B cell (primary cell): ENCODE measurements around the gene OOSP1. TPM values are rescaled to one million over a fixed set of nuclear protein-coding genes. Genes with fewer than 3 reads are reported as not detected.

Source experiments
- ATAC-seq: fragments of 200-7000 bp; cut with Tn5 transposase; one replicate; pipeline ENCODE4 v1.10.0; 2021; ENCODE audit warnings: low read depth, mild to moderate bottlenecking, moderate number of reproducible peaks, moderate library complexity
- CTCF ChIA-PET: fragments of 350-600 bp; sonication (Branson Sonifier 250); formaldehyde crosslinking; loops from one replicate; lab custom pipeline; 2021; ENCODE audit warnings: antibody characterized with exemption, inconsistent platforms; lab: Charles Lee
- POLR2A ChIA-PET: fragments of 350-600 bp; sonication (Branson Sonifier 250); formaldehyde crosslinking; loops from one replicate; lab custom pipeline; 2021; ENCODE audit warnings: antibody characterized with exemption; lab: Charles Lee
- DNase-seq: peaks from one replicate; pipeline ENCODE4 v3.0.0; 2013
- H2AFZ ChIP-seq: 2 replicates; pipeline ENCODE4 v1.6.1; 2012; ENCODE audit warnings: mild to moderate bottlenecking, low read depth, low read length; ENCODE audit not compliant: insufficient read depth, poor library complexity, severe bottlenecking
- H3K27ac ChIP-seq, 2 donors: 1 replicate in 1 of 2; 2 replicates in 1 of 2; pipeline ENCODE4 v1.5.1; 2012 to 2013; ENCODE audit warnings: low read length in 2 of 2, mild to moderate bottlenecking in 2 of 2, moderate library complexity in 1 of 2
- H3K27me3 ChIP-seq, 4 experiments: fragments of 200-600 bp in 1 of 4; sonication (generic) in 1 of 4; replicated peaks in 1 of 4; 1 replicate in 2 of 4; 2 replicates in 2 of 4; pipeline versions ENCODE4 v1.6.1 to v1.7.0; 2013 to 2016; ENCODE audit warnings: low read length in 3 of 4, mild to moderate bottlenecking in 2 of 4, mixed read lengths in 1 of 4, moderate library complexity in 1 of 4; ENCODE audit not compliant: insufficient read depth in 4 of 4, control insufficient read depth in 3 of 4; ENCODE audit errors: control extremely low read depth in 1 of 4
- H3K36me3 ChIP-seq, 2 experiments: replicated peaks in 1 of 2; 1 replicate in 1 of 2; 2 replicates in 1 of 2; pipeline versions ENCODE4 v1.6.1 to v1.7.1; 2013; ENCODE audit warnings: low read length in 1 of 2; ENCODE audit not compliant: insufficient read depth in 2 of 2, control insufficient read depth in 1 of 2; ENCODE audit errors: control extremely low read depth in 1 of 2, extremely low read depth in 1 of 2
- H3K4me1 ChIP-seq, 2 donors: fragments of 200-600 bp in 1 of 2; sonication (generic) in 1 of 2; 1 replicate in 1 of 2; 2 replicates in 1 of 2; pipeline versions ENCODE4 v1.5.1 to v1.6.1; 2013 to 2017; ENCODE audit warnings: low read length in 2 of 2; ENCODE audit not compliant: control insufficient read depth in 2 of 2, insufficient read depth in 2 of 2
- H3K4me2 ChIP-seq: replicated peaks from 2 replicates; pipeline ENCODE3; 2012; ENCODE audit warnings: mild to moderate bottlenecking, low read depth, low read length; ENCODE audit not compliant: poor library complexity, severe bottlenecking
- H3K4me3 ChIP-seq, 5 experiments: fragments of 200-600 bp in 1 of 5; sonication (generic) in 1 of 5; 1 replicate in 3 of 5; 2 replicates in 2 of 5; pipeline versions ENCODE4 v1.5.1 to v1.7.0; 2011 to 2016; ENCODE audit warnings: low read length in 4 of 5, mild to moderate bottlenecking in 4 of 5, low read depth in 2 of 5, control low read depth in 1 of 5, moderate library complexity in 1 of 5; ENCODE audit not compliant: insufficient read depth in 1 of 5; ENCODE audit errors: control extremely low read depth in 1 of 5, extremely low read depth in 1 of 5
- H3K79me2 ChIP-seq: fragments of 200-600 bp; sonication (generic); one replicate; pipeline ENCODE4 v1.6.0; 2016; ENCODE audit warnings: low read length; ENCODE audit not compliant: control insufficient read depth, insufficient read depth
- H3K9ac ChIP-seq: fragments of 200-600 bp; sonication (generic); 2 replicates; pipeline ENCODE4 v1.6.1; 2017; ENCODE audit warnings: mild to moderate bottlenecking, low read length, moderate library complexity
- H3K9me3 ChIP-seq, 3 donors: one replicate each; pipeline versions ENCODE4 v1.6.1 to v1.7.1; 2013; ENCODE audit warnings: low read length in 2 of 3; ENCODE audit not compliant: control insufficient read depth in 2 of 3, insufficient read depth in 1 of 3; ENCODE audit errors: control extremely low read depth in 1 of 3
- H4K20me1 ChIP-seq: 2 replicates; pipeline ENCODE4 v1.6.0; 2012; ENCODE audit warnings: mild to moderate bottlenecking, low read length; ENCODE audit not compliant: insufficient read depth, control insufficient read depth, poor library complexity, severe bottlenecking
- H3K27ac Mint-ChIP-seq: one replicate; pipeline ENCODE4 v1.8.0; 2021; ENCODE audit warnings: mixed read lengths
- H3K27me3 Mint-ChIP-seq: one replicate; pipeline ENCODE4 v1.8.0; 2021; ENCODE audit warnings: mixed read lengths
- H3K4me1 Mint-ChIP-seq: one replicate; pipeline ENCODE4 v1.8.0; 2021; ENCODE audit warnings: mixed read lengths
- H3K4me3 Mint-ChIP-seq: one replicate; pipeline ENCODE4 v1.8.0; 2021; ENCODE audit warnings: mixed read lengths
- H3K9me3 Mint-ChIP-seq: one replicate; pipeline ENCODE4 v1.8.0; 2022; ENCODE audit warnings: mixed read lengths; ENCODE audit not compliant: insufficient read depth
- EZH2 ChIP-seq: IDR thresholded peaks from 2 replicates; pipeline ENCODE4 v1.6.1; 2012; ENCODE audit warnings: borderline replicate concordance, low read depth, mild to moderate bottlenecking, moderate library complexity, low read length; ENCODE audit not compliant: insufficient read depth, poor library complexity, severe bottlenecking
- WGBS: methylation state at CpG from one replicate; pipeline ENCODE4 v1.1.5; 2013; ENCODE audit warnings: missing lambda C conversion rate; ENCODE audit not compliant: insufficient coverage; 5-methylcytosine and 5-hydroxymethylcytosine counted together
- intact Hi-C: fragments of 100-400 bp; cut with micrococcal nuclease; formaldehyde crosslinking; loops from one replicate; pipeline ENCODE4 v1.10.0; 2022
- polyA plus RNA-seq: library from polyadenylated mRNA; depleted of rRNA; stranded (reverse); fragments of >200 nt; gene quantifications from 2 replicates; pipeline ENCODE4 v1.2.3, GENCODE V29; 2012
- total RNA-seq, 2 donors: library from RNA; stranded (reverse); fragments of 120-200 nt in 1 of 2; gene quantifications; 1 replicate in 1 of 2; 2 replicates in 1 of 2; pipeline versions ENCODE4 v1.2.3 to v1.2.4, GENCODE V29; 2013 to 2022
- TF ChIP-seq, protein P1 (sequence below): fragments of 200-600 bp; IDR thresholded peaks from one replicate; pipeline ENCODE4 v1.8.0; 2022; ENCODE audit warnings: antibody characterized with exemption, mild to moderate bottlenecking

Gene OOSP1
- total and polyA plus RNA-seq, 2 donors (not counting 1 experiment from before 2014, with no cell fraction given): not detected

DNA sequence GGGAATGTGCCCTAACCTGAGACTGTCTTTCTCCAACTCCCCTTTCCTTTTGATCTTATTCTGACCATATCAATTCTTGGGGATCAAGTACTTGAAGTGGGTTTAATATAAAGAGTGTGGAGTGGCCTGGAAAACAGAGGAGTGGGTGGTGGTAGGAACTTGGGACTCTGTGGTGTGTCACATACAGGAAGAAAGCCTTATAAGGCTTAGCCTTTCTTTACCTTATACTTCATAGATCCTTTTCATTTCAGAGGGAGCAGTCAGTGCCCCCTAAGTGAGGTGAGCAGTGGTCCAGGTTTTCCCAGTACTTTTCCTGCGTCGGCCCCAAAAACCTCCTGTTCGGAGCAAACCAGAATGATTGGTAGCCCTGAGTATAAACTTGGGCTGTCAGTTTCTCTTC is 486 bp downstream of the OOSP1 start:
- no peaks in the 10 kb centered on the region for H3K36me3 ChIP-seq
- H3K4me3 ChIP-seq: no peak overlapping the region
- no peaks in the 10 kb centered on the region for H3K9me3 ChIP-seq
- Mint-ChIP-seq H3K9me3 (no peaks in the 10 kb centered on the region), H3K27ac (no peak overlapping the region), H3K4me3 (no peak overlapping the region), H3K27me3 (peaks cover 15% of the 10 kb centered on the region), H3K4me1 (no peaks in the 10 kb centered on the region)
- H3K79me2 ChIP-seq: no peaks in the 10 kb centered on the region
- H3K4me2 ChIP-seq: no peak overlapping the region
- 94% methylated on average over 3 of the region's 3 CpGs for WGBS
- ATAC-seq (no peak), DNase-seq (no peak)
- H3K27me3 ChIP-seq: peaks cover 0 to 6% (median 0%) of the 10 kb centered on the region in 4 experiments
- intact Hi-C loops: no loop called here
- ChIA-PET CTCF (no interaction called here), POLR2A (no interaction called here)
- no peak overlapping the region for H2AFZ ChIP-seq
- H4K20me1 ChIP-seq: no peaks in the 10 kb centered on the region
- no peak overlapping the region for H3K27ac ChIP-seq
- no peak for TF ChIP-seq EZH2
- TF ChIP-seq, protein P1, sequence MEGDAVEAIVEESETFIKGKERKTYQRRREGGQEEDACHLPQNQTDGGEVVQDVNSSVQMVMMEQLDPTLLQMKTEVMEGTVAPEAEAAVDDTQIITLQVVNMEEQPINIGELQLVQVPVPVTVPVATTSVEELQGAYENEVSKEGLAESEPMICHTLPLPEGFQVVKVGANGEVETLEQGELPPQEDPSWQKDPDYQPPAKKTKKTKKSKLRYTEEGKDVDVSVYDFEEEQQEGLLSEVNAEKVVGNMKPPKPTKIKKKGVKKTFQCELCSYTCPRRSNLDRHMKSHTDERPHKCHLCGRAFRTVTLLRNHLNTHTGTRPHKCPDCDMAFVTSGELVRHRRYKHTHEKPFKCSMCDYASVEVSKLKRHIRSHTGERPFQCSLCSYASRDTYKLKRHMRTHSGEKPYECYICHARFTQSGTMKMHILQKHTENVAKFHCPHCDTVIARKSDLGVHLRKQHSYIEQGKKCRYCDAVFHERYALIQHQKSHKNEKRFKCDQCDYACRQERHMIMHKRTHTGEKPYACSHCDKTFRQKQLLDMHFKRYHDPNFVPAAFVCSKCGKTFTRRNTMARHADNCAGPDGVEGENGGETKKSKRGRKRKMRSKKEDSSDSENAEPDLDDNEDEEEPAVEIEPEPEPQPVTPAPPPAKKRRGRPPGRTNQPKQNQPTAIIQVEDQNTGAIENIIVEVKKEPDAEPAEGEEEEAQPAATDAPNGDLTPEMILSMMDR: no peak
- H3K9ac ChIP-seq: no peak overlapping the region
- H3K4me1 ChIP-seq: no peaks in the 10 kb centered on the region

DNA sequence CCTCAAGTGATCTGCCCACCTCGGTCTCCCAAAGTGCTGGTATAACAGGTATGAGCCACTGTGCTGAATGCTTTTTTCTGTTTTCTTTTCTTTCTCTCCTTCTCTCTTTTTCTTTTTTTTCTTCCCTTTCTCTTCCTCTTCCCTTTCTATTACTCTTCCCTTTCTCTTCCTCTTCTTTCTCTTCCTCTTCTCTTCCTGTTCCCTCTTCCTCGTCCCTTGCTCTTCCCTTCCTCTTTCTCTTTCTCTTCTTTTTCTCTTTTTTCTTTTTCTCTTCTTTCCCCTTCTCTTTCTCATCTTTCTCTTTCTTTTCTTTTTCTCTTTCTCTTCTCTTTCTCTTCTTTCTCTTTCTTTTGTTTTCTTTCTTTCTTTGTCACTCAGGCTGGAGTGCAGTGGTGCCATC is 1.2 kb downstream of the OOSP1 start:
- 80% methylated on average over 2 of the region's 2 CpGs for WGBS
- no peaks in the 10 kb centered on the region for H3K9me3 ChIP-seq
- H3K27me3 Mint-ChIP-seq: peaks cover 15% of the 10 kb centered on the region
- no peak overlapping the region for H3K4me2 ChIP-seq
- no peak overlapping the region for H3K4me3 ChIP-seq
- H4K20me1 ChIP-seq: no peaks in the 10 kb centered on the region
- no peak for DNase-seq
- H3K4me1 Mint-ChIP-seq: no peaks in the 10 kb centered on the region
- H3K27ac Mint-ChIP-seq: no peak overlapping the region
- no peak overlapping the region for H2AFZ ChIP-seq
- no peaks in the 10 kb centered on the region for H3K36me3 ChIP-seq
- H3K9me3 Mint-ChIP-seq: no peaks in the 10 kb centered on the region
- TF ChIP-seq, protein P1: peak; percentile 40
- TF ChIP-seq EZH2: no peak
- ChIA-PET CTCF (no interaction called here), POLR2A (no interaction called here)
- H3K9ac ChIP-seq: no peak overlapping the region
- peaks cover 0 to 6% (median 0%) of the 10 kb centered on the region in 4 experiments for H3K27me3 ChIP-seq
- no peak overlapping the region for H3K4me3 Mint-ChIP-seq
- H3K27ac ChIP-seq: no peak overlapping the region
- ATAC-seq: no peak
- H3K79me2 ChIP-seq: no peaks in the 10 kb centered on the region
- H3K4me1 ChIP-seq: no peaks in the 10 kb centered on the region
- intact Hi-C loops: no loop called here
